Embryonic facial prominence (tissue), 1 donor: Measurements from ENCODE around the gene NPDC1.
"Not testable (repeated sequence)": the region's sequence is repeated elsewhere in the genome, so short reads cannot be mapped to it uniquely, and the experiment has no call there.

Source experiments
- DNase-seq: peaks from one replicate; pipeline ENCODE4 v3.0.0-alpha.2; 2016; ENCODE audit errors: extremely low spot score

NPDC1 gene

GRCh38 chr9:137011907-137012675 lies 33.9 kb downstream of the NPDC1 start:
- no peak for DNase-seq

DNA sequence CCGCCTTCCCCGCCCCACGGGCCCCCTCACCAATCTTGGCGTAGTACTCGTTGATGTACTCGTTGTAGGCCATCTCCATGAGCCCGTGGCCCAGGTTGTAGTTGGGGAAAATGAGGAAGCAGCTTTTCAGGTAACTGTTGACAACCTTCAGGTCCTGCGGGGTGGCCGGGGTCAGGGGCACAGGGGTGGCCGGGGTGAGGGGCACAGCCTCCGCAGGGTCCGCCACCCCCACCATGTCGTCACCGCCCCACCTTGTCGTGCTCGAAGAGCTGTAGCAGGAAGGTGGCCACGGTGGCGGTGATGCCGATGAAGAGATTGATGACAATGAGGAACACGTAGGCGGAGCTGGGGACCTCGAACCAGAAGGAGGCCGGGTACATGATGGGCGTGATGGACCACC lies 34.8 kb downstream of the NPDC1 start:
- no peak for DNase-seq

- DNase-seq, result no peak
These were observed 35.8 kb downstream of the NPDC1 start for GRCh38 chr9:137009938-137010732.

DNA sequence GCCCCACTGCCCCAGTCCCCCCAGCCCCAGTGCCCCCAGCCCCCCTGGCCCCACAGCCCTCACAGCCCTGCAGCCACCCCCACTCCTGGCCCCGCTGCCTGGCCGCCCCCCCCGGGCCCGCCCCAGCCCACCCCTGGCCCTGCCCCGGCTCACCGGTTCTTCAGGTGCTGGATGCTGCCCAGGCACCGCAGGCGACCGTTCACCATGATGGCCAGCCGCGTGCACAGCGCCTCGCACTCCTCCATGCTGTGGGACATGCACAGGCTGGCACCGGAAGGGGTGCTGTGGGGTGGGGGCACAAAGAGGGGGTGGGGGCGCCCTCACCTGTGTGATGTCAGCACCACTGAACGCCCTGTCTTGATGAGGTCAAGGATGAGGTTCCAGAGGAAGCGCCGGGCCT lies 36.8 kb downstream of the NPDC1 start:
- no peak for DNase-seq

DNA sequence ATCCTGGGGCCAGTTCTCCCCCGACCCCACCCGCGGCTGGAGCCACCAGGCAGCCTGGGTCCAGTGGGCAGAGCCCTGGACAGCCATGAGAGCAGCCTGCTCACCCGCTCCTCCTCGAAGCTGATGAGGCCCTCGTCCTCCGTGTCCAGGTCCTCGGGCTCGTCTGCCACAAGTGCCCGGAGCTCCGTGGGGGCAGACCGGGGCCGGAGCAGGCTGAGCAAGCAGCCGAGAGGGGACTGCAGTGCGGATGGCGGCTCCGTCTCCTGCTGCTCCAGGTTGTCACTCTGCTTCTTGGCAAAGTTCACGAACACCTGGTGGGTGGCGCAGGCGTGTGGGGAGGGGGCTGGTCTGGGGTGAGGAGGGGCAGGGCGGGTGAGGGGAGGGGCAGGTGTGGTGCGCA lies 37.7 kb downstream of the NPDC1 start:
- no peak for DNase-seq

GRCh38 chr9:137007816-137008270 lies 38.1 kb downstream of the NPDC1 start:
- no peak for DNase-seq

DNA sequence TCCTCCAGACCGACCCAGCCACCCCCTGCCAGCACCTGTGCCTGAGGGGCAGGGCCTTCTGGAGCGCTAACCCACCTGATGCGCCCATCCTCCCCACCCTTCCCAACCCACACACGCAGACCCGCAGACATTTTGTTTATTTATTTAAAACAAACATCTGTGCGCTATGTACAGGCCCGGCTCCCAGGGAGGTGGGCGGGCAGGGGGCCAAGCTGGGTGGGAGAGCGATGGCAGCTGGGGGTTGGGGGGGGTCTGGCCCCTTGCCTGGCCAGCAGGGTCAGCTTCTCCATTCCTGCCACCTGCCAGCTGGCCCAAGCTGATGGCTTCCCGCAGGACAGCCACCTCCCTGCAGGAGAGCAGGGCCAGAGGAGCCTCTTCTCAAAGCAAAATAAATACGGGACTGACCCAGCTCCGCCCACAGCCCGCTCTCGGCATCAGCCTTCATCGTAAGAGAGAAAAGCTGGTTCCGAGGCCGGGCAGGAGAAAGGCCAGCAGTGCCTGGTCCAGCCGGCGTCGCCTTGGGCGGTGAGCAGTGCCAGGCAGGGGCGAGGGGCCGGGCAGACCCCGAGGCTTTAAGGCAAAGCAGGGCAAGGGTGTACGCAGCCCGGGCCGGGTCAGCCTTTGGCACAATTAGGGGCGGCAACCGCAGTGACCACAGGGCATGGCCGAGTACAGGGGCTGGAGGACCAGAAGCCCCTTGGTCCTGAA lies 38.7 kb downstream of the NPDC1 start:
- no peak for DNase-seq

DNA sequence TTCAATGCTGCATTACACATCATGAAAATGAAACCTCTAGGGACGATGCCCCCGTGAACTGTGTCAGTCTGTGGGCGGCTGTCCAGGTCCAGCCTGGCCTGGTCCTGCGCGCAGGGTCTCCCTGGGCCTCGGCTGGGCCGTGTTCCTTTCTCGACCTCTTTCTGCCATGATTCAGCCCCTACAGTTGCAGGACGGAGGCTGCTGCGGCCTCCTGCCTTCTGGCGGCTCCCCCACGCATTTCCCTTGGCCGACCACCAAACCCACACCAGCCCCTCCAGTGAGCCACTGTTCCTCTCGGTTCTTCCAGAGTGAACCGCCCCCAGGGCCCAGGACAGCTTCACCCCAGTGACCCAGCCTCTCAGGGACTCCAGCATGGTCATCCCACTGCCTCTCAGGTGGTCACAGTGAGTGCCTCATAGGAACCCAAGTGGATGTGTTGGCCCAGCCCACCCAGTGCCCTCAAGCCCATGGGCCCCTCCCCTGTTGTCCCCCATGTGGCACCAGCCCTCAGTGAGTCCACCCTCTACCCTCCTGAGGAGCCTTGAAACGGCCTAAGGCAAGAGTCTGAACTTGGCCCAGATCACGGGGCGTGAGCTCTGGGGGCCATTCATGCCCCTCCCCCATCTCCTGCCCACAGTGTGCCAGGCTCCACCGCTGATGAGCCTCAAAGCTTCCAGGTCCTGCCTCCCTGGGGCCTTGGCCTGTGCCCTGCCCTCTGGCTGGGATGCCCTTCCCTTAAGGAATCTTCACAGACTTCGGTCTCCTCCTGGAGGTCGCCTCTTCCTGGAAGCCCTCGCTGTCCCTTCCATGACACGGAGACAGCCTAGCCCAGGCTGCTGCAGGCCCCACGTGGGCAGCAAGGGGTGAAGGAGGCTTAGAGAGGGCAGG lies 39.6 kb downstream of the NPDC1 start:
- DNase-seq, result no peak

DNA sequence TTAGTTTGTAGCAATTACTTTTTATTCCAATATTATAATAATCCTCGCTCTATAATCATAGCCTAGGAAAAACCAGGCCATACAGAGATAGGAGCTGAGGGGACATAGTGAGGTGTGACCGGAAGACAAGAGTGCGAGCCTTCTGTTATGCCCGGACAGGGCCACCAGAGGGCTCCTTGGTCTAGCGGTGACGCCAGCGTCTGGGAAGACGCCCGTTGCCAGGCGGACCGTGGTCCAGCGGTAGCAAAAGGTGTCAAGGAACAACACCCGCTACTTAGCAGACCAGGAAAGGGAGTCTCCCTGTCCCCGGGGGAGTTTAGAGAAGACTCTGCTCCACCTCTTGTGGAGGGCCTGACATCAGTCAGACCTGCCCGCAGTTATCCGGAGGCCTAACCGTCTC lies 41.7 kb downstream of the NPDC1 start:
- DNase-seq, result not testable (repeated sequence)

DNA sequence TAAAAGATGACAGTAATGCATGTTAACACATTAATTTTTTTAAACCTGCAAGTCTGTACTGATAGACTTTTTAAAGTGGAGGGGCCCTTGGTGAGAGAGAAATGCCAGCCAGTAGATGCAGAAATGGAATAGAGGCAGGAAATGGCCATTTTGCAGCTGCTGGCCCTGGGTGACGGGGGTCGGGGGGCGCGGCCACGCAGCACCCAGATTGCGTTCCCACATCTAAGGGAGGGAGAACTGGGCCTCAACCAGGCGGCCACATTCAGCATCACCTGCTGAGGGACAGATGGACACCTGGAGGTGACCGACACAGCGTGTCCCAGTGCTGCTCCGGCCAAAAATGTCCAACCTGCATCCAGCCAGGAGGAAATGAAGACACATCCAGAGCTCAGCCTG lies 43.3 kb downstream of the NPDC1 start:
- DNase-seq, result no peak

- no peak for DNase-seq
These were observed 43.9 kb downstream of the NPDC1 start for GRCh38 chr9:137001857-137002645.

DNA sequence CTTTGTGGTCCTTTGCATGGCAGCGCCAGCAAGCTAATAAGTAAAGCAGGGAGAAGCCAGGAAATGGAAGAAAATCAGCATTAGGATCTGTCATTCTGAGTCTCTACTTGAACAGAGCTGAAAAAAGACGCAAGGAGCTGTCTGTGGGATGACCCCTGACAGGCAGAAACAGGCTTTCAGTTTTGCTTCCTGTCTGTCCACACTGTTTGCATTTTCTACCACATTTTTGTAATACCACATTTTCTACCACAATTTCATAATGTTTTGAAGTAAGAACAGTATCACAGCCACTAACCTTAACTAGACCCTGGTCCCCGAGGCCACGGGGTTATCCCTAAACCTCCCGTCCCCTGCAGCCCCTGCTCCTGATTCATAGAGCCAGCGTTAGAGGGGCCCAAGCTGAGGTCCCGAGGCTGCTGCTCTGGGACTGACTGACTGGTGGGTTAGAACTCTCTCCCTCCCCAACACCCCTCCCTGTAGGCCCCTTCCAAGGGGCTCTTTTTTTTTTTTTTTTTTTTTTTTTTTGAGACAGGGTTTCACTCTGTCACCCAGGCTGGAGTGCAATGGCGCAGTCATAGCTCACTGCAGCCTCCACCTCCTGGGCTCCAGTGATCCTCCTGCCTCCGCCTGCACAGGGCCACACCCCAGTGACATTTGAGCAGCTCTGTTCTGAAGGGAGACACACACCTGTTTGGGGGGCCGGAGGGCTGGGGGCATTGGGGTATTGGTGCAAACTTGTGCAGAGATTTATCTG lies 45.6 kb downstream of the NPDC1 start:
- DNase-seq, result no peak

- no peak for DNase-seq
These were observed 48.1 kb downstream of the NPDC1 start for GRCh38 chr9:136997830-136998234.

- no peak for DNase-seq
These were observed 48.6 kb downstream of the NPDC1 start for GRCh38 chr9:136997371-136997770.

DNA sequence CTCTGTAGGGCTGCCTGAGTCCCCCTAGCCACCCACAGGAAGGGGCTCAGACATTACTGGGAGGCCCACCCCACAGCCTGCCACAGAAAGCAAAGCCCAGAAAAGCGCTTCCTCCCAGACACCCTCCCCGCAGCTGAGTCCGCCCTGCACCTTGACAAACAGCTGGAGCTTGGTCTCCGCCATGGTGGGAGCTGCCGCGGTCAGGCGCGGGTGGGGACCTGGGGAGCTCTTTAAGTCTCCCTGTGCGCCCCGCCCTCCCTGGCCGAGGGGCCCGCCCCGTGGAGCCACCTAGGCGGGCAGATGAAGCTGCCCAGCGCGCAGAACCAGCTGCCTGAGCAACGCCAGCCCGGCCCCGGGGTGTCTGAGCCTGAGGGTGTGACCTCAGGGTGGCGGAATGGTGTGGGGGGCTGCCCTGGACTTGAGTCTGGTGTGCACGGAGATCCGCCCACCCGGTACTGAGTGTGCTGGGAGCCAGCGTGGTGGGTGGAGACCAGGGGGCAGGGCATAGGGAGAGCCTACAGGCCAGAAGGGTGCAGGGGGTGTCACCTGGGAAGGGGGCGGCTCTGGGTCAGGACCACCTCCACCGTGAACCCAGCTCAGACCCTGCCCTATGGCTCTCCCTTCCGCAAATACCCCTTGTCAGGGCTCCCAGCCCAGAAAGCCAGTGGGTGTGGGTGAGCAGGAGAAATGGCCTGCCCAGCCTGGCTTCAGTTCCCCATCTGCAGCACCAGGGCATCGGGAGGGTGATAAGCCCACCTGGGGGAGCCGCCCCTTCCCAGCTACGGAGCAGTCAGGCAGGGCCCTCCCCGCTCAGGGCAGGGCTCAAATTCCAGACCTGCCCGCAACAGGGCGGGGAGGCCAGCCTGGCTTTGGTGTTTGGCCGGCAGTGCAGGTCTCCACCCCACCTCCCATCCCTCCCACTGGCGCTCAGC lies 49.4 kb downstream of the NPDC1 start, which contains the start of gene CLIC3:
Gene CLIC3 (minus strand): TSS at position 208 of the 932 bp plus-strand sequence. CDS start 25 bp downstream, at position 183.
- DNase-seq, result no peak

DNA sequence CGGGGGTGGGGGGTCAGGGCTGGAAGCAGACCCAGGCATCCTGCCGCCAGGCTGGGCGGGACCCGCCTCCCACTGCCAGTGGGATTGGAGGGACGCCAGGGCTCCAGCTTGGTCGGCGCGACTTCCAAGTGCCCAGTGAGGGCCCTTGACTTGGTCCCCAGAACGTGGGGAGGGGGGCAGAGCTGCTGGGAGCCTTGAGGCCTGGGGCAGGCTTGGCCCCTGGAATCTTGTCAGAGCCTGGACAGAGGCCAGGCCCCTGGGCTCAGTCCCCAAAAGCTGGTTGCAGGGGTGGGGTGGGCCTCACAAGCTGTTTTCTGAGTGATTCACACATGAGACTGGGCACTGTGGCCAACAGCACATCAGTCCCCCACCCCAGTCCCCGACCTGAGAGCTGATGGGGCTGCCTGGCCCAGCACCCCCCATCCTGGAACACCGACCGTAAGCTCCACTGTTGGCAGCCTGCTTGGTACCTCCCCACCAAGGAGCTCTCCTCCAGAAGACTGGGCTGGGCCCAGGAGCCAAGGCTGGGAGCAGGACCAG lies 50.1 kb downstream of the NPDC1 start:
- no peak for DNase-seq

DNA sequence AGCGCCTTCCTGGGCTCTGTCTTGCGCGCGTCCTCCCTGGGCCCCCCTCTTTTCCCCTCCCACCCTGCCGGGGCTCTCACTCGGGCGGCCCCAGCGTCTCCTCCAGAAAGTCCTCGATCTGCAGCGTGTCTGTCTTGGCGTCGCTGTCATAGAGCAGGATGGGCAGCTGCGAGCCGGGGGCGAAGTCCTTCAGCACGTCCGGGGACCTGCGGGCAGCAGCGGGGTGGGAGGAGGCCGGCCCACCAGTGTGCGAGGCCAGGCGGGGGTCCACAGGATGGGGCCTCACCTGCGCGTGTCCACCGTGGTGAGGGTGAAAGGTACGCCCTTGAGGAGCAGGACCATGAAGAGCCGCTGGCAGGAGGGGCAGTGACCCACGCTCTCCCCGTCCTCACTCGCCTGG lies 50.6 kb downstream of the NPDC1 start:
- no peak for DNase-seq

- DNase-seq, result no peak
These were observed 51.1 kb downstream of the NPDC1 start for GRCh38 chr9:136994888-136995230.
